Esophagus squamous epithelium (tissue), 4 donors: Measurements from ENCODE around the gene CAMK1D.

Source experiments
- CTCF ChIP-seq, 6 experiments: fragments of 450-650 bp in 4 of 6; fragments of 200-600 bp in 2 of 6; sonication (generic) in 2 of 6; IDR thresholded peaks; one replicate each; pipeline ENCODE4 v1.5.1; 2016 to 2019; ENCODE audit warnings: antibody characterized with exemption in 6 of 6, mild to moderate bottlenecking in 4 of 6, moderate library complexity in 4 of 6
- POLR2A ChIP-seq, 4 donors: fragments of 450-650 bp; IDR thresholded peaks; one replicate each; pipeline ENCODE4 v1.6.1; 2017; ENCODE audit warnings: antibody characterized with exemption in 4 of 4, mild to moderate bottlenecking in 4 of 4, moderate library complexity in 3 of 4

DNA sequence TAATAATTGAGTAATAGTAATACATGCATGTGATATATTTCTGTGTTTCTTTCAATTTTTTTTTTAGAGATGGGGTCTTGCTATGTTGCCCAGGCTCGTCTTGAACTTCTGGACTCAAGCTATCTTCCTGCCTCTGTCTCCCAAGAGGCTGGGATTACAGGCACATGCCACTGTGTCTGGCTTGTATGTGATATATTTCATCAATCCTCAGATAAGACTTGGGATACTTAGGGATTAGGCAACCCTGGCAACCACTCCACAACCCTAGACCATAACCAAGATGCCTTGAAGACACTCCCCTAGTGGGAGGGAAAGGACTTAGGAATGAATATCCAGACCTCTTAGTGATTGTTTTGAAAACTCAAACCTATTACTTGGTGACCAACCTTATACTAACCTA lies 497.4 kb downstream of the CAMK1D start:
- TF ChIP-seq CTCF (IDR thresholded peaks at IDR 0.05) (no peak), POLR2A (IDR thresholded peaks at IDR 0.05) (no peak)
